Measurements from ENCODE around the gene CDC26. TPM values are rescaled to one million over a fixed set of nuclear protein-coding genes. Genes with fewer than 3 reads are reported as not detected.

Gene CDC26
- total RNA-seq, 4 donors from 2014 or later = 15.7 to 43.8 (median 30.8) TPM

DNA sequence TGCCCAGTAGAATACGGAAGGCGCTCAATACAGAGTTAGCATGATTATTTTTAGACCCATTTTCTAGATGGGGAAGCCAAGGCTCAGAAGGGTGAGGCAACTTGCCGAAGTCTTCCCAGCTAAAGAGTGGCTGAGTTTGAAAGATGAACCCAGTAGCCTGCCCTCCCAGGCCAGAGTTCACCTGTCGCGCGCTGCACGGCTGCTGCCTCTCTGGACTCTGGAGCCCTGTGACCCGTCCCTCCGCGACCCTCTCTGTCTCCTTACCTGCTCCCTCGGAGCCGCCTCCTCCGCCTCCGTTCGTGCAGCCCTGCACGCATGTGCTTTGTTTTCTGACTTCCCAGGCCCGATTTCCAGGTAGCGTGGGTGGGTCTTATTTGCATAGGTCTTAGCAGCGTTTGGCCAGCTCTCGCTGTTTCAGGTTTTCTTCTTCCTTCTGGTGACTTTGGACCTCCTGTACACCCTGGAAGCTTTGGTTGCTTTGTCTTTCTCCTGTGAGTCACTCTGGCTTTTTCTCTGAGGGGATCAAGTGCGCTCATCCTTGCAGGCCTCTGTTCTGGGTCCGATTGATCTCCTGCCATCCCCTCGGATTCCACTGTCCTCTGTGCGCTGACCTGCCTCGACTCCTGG, 27.5 kb upstream of the CDC26 start, which contains the start of gene RNF183:
RNF183 (minus strand) TSS at position 585 of the 627 bp plus-strand sequence. CDS start 5,192 bp downstream, outside the sequence.
- in situ Hi-C loops (cut with MboI; ENCODE audit: low pct_ligation_motif_present in 1 of 4, low pct_unique_long_range_greater_than_20kb in 1 of 4, low sequenced_read_pairs in 3 of 4) = loop anchor here in 3 of 4 donors (10.0 to 25.0 kb wide), 2 partner anchors 102 to 359 kb away; partner anchors contain the start of gene ALAD (in 1 of the 3)
- H3K9me3 ChIP-seq = no peaks in the 10 kb centered on the region
- no peak within 1 kb of the TSS for H3K4me3 ChIP-seq
- H3K4me1 ChIP-seq = peaks cover 0 to 12% (median 0%) of the 10 kb centered on the region in 4 donors
- H3K27ac ChIP-seq = peak within 1 kb of the TSS in 1 of 4 donors; percentile 4
- TF ChIP-seq POLR2AphosphoS5 (IDR thresholded peaks at IDR 0.05) (no peak), POLR2A (IDR thresholded peaks at IDR 0.05) (no peak), EP300 (IDR thresholded peaks at IDR 0.05; ENCODE audit: low read depth) (no peak)
- TF ChIP-seq, protein P1, sequence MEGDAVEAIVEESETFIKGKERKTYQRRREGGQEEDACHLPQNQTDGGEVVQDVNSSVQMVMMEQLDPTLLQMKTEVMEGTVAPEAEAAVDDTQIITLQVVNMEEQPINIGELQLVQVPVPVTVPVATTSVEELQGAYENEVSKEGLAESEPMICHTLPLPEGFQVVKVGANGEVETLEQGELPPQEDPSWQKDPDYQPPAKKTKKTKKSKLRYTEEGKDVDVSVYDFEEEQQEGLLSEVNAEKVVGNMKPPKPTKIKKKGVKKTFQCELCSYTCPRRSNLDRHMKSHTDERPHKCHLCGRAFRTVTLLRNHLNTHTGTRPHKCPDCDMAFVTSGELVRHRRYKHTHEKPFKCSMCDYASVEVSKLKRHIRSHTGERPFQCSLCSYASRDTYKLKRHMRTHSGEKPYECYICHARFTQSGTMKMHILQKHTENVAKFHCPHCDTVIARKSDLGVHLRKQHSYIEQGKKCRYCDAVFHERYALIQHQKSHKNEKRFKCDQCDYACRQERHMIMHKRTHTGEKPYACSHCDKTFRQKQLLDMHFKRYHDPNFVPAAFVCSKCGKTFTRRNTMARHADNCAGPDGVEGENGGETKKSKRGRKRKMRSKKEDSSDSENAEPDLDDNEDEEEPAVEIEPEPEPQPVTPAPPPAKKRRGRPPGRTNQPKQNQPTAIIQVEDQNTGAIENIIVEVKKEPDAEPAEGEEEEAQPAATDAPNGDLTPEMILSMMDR (IDR thresholded peaks at IDR 0.05) = no peak
- no peaks in the 10 kb centered on the region for H3K36me3 ChIP-seq
- H3K27me3 ChIP-seq = no peaks in the 10 kb centered on the region
- intact Hi-C loops (cut with DNase I; ENCODE audit: low total_unique reads) = no loop called here
- 51 to 57% methylated on average over 14 to 25 of the region's 25 CpGs for WGBS, 2 donors (ENCODE audit: low coverage in 1 of 2)
- DNase-seq = peak; percentile 32

DNA sequence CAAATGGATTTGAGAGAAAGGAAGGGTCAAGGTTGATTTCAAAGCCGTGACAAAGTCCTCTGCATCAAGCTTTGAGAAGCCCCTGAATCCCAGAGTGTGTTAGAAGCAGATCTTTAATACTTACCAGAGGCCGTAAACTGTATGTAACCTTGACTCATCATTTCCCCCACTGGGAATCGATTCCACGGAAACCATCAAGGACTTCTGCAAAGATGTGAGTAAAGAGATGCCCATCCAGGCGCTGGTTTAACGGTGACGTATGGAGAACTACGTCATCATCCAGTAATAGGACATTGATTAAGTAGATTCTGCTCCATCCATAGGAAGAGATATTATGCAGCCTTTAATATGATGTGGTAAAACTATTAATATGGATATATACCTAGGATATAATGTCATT, 26.2 kb upstream of the CDC26 start:
- H3K4me1 ChIP-seq = peaks cover 0 to 12% (median 0%) of the 10 kb centered on the region in 4 donors
- WGBS, 2 donors (ENCODE audit: low coverage in 1 of 2) = 87 to 88% methylated on average over 8 of the region's 8 CpGs
- H3K27ac ChIP-seq = no peak overlapping the region
- H3K9me3 ChIP-seq = no peaks in the 10 kb centered on the region
- H3K36me3 ChIP-seq = no peaks in the 10 kb centered on the region
- DNase-seq = no peak
- H3K27me3 ChIP-seq = no peaks in the 10 kb centered on the region
- in situ Hi-C loops (cut with MboI; ENCODE audit: low pct_ligation_motif_present in 1 of 4, low pct_unique_long_range_greater_than_20kb in 1 of 4, low sequenced_read_pairs in 3 of 4) = loop anchor here in 3 of 4 donors (10.0 to 25.0 kb wide), 2 partner anchors 103 to 361 kb away; partner anchors contain the start of gene ALAD (in 1 of the 3)
- TF ChIP-seq EP300 (IDR thresholded peaks at IDR 0.05; ENCODE audit: low read depth) (no peak), POLR2AphosphoS5 (IDR thresholded peaks at IDR 0.05) (no peak), POLR2A (IDR thresholded peaks at IDR 0.05) (no peak)
- TF ChIP-seq, protein P1 (IDR thresholded peaks at IDR 0.05) = no peak
- H3K4me3 ChIP-seq = no peak overlapping the region
- intact Hi-C loops (cut with DNase I; ENCODE audit: low total_unique reads) = no loop called here

DNA sequence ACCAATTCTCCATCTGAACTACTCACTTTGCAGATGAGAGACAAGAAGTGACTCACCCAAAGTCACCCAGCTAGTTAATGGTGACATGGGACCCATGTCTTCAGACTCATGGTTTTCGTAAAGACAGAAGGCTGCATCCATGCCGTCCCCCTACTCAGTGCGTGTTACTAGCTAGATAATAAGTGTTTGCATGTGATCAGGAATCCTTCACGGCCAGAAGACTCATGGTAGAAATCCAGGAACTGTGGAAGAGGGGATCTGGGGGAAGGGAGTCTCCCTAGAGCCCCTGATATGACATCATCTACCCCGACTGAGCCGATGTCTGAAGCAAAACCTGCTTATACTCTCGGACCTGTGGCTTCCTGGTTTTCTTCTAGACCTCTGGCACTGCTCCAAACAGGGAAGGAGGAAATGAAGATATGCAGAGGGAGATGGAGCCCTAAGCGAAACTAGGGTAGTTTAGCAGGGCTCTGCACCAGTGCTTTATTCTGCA, 24.5 kb upstream of the CDC26 start:
- intact Hi-C loops (cut with DNase I; ENCODE audit: low total_unique reads) (no loop called here), in situ Hi-C loops (cut with MboI; ENCODE audit: low pct_ligation_motif_present in 1 of 4, low pct_unique_long_range_greater_than_20kb in 1 of 4, low sequenced_read_pairs in 3 of 4) (loop anchor here in 3 of 4 donors (10.0 to 25.0 kb wide), 2 partner anchors 105 to 362 kb away; partner anchors contain the start of gene ALAD (in 1 of the 3))
- Histone ChIP-seq H3K27me3 (no peaks in the 10 kb centered on the region), H3K27ac (no peak overlapping the region), H3K4me1 (peaks cover 0 to 12% (median 0%) of the 10 kb centered on the region in 4 donors), H3K4me3 (peak overlapping the region in 1 of 4 donors; percentile 15), H3K9me3 (no peaks in the 10 kb centered on the region), H3K36me3 (no peaks in the 10 kb centered on the region)
- WGBS, 2 donors (ENCODE audit: low coverage in 1 of 2) = 0 to 34% methylated on average over 2 to 8 of the region's 8 CpGs
- DNase-seq = peak; percentile 49
- TF ChIP-seq POLR2AphosphoS5 (IDR thresholded peaks at IDR 0.05) (peak in 1 of 3 donors; percentile 8), POLR2A (IDR thresholded peaks at IDR 0.05) (no peak)

DNA sequence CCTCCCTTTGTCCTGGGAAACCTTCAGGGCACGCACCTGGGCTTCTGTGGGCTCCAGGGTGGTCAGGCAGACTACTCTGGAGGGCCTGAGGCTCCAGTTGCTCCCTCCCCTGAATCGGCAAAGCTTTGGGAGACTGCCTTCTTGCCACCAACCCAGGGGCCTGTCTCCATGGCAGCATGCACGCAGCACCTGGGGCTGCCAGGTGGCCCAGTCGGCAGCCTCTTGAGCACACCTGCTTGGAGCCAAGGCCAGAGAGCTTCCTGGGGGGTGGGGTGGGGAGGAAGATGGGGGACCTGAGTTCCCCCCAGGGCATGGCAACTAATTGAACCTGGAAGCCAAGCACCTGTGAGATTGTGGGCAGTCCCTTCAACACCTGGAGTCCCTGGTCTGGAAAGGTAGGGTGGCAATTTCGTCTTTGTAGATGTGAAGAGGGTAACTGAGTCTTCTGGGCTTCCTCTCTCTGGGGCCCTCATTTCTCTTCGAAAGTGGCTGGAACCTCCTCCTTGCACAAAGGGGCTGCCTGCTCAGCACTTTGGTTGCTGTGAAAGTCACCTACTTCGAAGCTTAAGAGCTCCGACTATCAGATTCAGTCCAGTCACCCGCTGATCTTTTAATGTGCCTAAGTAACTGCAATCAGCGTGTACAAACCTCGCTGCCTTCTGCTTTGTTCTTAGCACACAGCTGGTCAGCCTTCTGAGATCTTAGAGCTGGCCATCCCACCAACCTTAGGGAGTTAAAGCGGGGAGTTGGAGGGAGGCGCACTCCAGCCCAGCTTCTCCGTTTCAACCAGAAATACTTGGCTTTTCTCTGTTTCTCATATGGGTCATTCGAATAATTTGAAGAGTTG, 23.8 kb upstream of the CDC26 start:
- no peak for DNase-seq
- Histone ChIP-seq H3K36me3 (no peaks in the 10 kb centered on the region), H3K27ac (no peak overlapping the region), H3K4me3 (no peak overlapping the region), H3K27me3 (no peaks in the 10 kb centered on the region), H3K9me3 (no peaks in the 10 kb centered on the region), H3K4me1 (peaks cover 0 to 12% (median 0%) of the 10 kb centered on the region in 4 donors)
- intact Hi-C loops (cut with DNase I; ENCODE audit: low total_unique reads) = no loop called here
- no peak for TF ChIP-seq POLR2A (IDR thresholded peaks at IDR 0.05)
- 91 to 95% methylated on average over 4 to 15 of the region's 15 CpGs for WGBS, 2 donors (ENCODE audit: low coverage in 1 of 2)
- in situ Hi-C loops (cut with MboI; ENCODE audit: low pct_ligation_motif_present in 1 of 4, low pct_unique_long_range_greater_than_20kb in 1 of 4, low sequenced_read_pairs in 3 of 4) = no loop called here

DNA sequence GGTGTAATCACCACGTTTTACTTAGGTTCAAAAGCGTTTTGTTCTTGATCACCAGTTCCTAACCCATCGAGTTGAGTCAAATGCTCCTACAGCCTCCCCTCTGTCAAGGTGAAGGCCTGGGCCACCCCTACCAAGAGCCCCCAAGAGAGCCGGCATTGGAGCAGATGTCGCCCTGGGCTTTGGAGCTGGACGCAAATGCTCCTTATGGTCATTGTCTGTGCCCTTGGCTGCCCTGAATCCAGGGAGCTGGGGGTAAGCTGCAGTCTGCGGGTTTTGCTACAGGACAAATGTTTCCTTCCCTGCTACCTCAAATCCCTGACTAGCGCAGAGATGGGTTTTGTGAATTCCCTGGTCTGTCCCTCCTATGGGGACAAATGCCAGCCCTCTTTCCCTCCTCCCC, 22.9 kb upstream of the CDC26 start:
- H3K27me3 ChIP-seq = no peaks in the 10 kb centered on the region
- 91 to 92% methylated on average over 6 to 8 of the region's 8 CpGs for WGBS, 2 donors (ENCODE audit: low coverage in 1 of 2)
- intact Hi-C loops (cut with DNase I; ENCODE audit: low total_unique reads) = no loop called here
- in situ Hi-C loops (cut with MboI; ENCODE audit: low pct_ligation_motif_present in 1 of 4, low pct_unique_long_range_greater_than_20kb in 1 of 4, low sequenced_read_pairs in 3 of 4) = no loop called here
- DNase-seq = no peak
- TF ChIP-seq POLR2A (IDR thresholded peaks at IDR 0.05) = no peak
- TF ChIP-seq, protein P1 (IDR thresholded peaks at IDR 0.05) = no peak
- TF ChIP-seq POLR2AphosphoS5 (IDR thresholded peaks at IDR 0.05) = no peak
- TF ChIP-seq EP300 (IDR thresholded peaks at IDR 0.05; ENCODE audit: low read depth) = no peak
- no peaks in the 10 kb centered on the region for H3K9me3 ChIP-seq
- H3K4me1 ChIP-seq = peaks cover 0 to 12% (median 0%) of the 10 kb centered on the region in 4 donors
- no peaks in the 10 kb centered on the region for H3K36me3 ChIP-seq
- no peak overlapping the region for H3K27ac ChIP-seq
- no peak overlapping the region for H3K4me3 ChIP-seq

All from transverse colon (tissue), 4 donors.